ENCODE data around the gene SPPL2A. TPM values are rescaled to one million over a fixed set of nuclear protein-coding genes. Genes with fewer than 3 reads are reported as not detected.

Gene SPPL2A
- total and polyA plus RNA-seq, 2 of the 13 experiments (the other 11 are each of a cell fraction or from before 2014, with no cell fraction given) = 80.5 to 105 TPM

- TF ChIP-seq, protein P1, sequence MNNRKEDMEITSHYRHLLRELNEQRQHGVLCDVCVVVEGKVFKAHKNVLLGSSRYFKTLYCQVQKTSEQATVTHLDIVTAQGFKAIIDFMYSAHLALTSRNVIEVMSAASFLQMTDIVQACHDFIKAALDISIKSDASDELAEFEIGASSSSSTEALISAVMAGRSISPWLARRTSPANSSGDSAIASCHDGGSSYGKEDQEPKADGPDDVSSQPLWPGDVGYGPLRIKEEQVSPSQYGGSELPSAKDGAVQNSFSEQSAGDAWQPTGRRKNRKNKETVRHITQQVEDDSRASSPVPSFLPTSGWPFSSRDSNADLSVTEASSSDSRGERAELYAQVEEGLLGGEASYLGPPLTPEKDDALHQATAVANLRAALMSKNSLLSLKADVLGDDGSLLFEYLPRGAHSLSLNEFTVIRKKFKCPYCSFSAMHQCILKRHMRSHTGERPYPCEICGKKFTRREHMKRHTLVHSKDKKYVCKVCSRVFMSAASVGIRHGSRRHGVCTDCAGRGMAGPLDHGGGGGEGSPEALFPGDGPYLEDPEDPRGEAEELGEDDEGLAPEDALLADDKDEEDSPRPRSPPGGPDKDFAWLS (CRISPR knock-in tag; IDR thresholded peaks at IDR 0.05; ENCODE audit: borderline replicate concordance) = no peak
- TF ChIP-seq, protein P2, sequence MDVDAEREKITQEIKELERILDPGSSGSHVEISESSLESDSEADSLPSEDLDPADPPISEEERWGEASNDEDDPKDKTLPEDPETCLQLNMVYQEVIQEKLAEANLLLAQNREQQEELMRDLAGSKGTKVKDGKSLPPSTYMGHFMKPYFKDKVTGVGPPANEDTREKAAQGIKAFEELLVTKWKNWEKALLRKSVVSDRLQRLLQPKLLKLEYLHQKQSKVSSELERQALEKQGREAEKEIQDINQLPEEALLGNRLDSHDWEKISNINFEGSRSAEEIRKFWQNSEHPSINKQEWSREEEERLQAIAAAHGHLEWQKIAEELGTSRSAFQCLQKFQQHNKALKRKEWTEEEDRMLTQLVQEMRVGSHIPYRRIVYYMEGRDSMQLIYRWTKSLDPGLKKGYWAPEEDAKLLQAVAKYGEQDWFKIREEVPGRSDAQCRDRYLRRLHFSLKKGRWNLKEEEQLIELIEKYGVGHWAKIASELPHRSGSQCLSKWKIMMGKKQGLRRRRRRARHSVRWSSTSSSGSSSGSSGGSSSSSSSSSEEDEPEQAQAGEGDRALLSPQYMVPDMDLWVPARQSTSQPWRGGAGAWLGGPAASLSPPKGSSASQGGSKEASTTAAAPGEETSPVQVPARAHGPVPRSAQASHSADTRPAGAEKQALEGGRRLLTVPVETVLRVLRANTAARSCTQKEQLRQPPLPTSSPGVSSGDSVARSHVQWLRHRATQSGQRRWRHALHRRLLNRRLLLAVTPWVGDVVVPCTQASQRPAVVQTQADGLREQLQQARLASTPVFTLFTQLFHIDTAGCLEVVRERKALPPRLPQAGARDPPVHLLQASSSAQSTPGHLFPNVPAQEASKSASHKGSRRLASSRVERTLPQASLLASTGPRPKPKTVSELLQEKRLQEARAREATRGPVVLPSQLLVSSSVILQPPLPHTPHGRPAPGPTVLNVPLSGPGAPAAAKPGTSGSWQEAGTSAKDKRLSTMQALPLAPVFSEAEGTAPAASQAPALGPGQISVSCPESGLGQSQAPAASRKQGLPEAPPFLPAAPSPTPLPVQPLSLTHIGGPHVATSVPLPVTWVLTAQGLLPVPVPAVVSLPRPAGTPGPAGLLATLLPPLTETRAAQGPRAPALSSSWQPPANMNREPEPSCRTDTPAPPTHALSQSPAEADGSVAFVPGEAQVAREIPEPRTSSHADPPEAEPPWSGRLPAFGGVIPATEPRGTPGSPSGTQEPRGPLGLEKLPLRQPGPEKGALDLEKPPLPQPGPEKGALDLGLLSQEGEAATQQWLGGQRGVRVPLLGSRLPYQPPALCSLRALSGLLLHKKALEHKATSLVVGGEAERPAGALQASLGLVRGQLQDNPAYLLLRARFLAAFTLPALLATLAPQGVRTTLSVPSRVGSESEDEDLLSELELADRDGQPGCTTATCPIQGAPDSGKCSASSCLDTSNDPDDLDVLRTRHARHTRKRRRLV (CRISPR knock-in tag; IDR thresholded peaks at IDR 0.05) = 0 out of 2 replicates have a peak, but pooled peaks have one; percentile 32
- TF ChIP-seq TCF7 (IDR thresholded peaks at IDR 0.05; ENCODE audit: low read depth) (no peak), ZSCAN31 (CRISPR knock-in tag; IDR thresholded peaks at IDR 0.05; ENCODE audit: low read depth) (peak; percentile 11; the same call in 1 of the 2 replicates), ZNF142 (CRISPR knock-in tag; IDR thresholded peaks at IDR 0.05) (no peak), ZNF180 (CRISPR knock-in tag; IDR thresholded peaks at IDR 0.05; ENCODE audit: borderline replicate concordance, low read depth) (peak; percentile 48; the same call in 1 of the 2 replicates), GFI1 (CRISPR knock-in tag; IDR thresholded peaks at IDR 0.05; ENCODE audit: borderline replicate concordance) (0 out of 2 replicates have a peak, but pooled peaks have one; percentile 26), FLYWCH1 (CRISPR knock-in tag; IDR thresholded peaks at IDR 0.05) (0 out of 2 replicates have a peak, but pooled peaks have one; percentile 39), ZSCAN12 (CRISPR knock-in tag; IDR thresholded peaks at IDR 0.05) (no peak), CC2D1A (CRISPR knock-in tag; IDR thresholded peaks at IDR 0.05) (no peak), ZMYM4 (CRISPR knock-in tag; IDR thresholded peaks at IDR 0.05) (peak; percentile 84), ZNF850 (CRISPR knock-in tag; conservative IDR thresholded peaks at IDR 0.05) (no peak)
- TF ChIP-seq, protein P3, sequence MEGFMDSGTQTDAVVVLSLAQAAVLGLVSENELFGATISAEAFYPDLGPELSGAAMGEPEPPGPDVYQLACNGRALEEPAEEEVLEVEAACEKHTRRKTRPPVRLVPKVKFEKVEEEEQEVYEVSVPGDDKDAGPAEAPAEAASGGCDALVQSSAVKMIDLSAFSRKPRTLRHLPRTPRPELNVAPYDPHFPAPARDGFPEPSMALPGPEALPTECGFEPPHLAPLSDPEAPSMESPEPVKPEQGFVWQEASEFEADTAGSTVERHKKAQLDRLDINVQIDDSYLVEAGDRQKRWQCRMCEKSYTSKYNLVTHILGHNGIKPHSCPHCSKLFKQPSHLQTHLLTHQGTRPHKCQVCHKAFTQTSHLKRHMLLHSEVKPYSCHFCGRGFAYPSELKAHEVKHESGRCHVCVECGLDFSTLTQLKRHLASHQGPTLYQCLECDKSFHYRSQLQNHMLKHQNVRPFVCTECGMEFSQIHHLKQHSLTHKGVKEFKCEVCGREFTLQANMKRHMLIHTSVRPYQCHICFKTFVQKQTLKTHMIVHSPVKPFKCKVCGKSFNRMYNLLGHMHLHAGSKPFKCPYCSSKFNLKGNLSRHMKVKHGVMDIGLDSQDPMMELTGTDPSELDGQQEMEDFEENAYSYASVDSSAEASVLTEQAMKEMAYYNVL (CRISPR knock-in tag; IDR thresholded peaks at IDR 0.05; ENCODE audit: borderline replicate concordance) = no peak
Measured at GRCh38 chr15:50686469-50687301, 78.8 kb downstream of the SPPL2A start, which contains the start of gene TRPM7 (continued).

Data from HepG2 (cell line).